Kidney glomerular epithelial cell (primary cell): ENCODE measurements around the gene KCNK5.

Experiments
- DNase-seq: peaks from one replicate; lab custom pipeline; 2025; lab: John Stamatoyannopoulos, UW

The KCNK5 gene

GRCh38 chr6:39215640-39216158 lies 13.6 kb downstream of the KCNK5 start:
- DNase-seq: no peak

DNA sequence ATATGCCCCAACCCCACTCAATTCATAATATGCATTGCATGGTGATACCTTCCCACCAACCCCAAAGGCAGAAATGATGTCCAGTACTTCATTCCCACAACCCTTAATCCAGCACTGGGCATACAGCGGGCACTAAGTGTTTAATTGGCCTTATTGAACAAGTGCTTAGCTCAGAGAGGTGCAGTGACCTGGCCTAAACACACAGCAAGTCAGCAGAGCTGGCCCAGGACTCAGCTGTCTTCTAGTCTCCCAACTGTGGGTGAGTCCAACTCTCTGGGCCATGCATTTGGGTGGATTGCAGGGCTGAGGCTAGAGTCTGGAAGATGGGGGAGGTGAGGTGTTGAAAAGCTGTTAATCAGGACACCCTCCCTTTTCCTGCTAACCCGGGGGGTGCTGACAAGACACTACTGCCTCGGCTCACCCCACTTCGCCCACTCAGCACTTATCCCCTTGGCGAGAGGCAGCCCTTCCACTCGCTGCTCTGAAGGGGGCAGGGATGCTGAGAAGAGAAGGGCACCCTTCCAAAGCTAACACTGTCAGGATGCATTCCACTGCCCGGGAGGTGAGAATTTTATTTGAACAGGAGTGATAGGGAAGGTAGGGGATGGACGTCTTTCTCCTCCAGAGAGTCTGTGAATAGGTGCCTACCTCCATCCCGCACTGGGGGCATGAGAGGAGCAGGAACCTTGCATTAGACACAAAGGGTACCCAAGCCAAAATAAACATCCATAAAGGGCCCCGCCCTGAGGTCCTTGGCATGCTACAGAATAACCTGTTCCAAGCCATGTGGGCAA lies 14.2 kb downstream of the KCNK5 start:
- DNase-seq: peak; percentile 88

- no peak for DNase-seq
Measured at GRCh38 chr6:39214120-39214813, 15.0 kb downstream of the KCNK5 start.

GRCh38 chr6:39213195-39213920 lies 15.9 kb downstream of the KCNK5 start:
- DNase-seq: no peak

DNA sequence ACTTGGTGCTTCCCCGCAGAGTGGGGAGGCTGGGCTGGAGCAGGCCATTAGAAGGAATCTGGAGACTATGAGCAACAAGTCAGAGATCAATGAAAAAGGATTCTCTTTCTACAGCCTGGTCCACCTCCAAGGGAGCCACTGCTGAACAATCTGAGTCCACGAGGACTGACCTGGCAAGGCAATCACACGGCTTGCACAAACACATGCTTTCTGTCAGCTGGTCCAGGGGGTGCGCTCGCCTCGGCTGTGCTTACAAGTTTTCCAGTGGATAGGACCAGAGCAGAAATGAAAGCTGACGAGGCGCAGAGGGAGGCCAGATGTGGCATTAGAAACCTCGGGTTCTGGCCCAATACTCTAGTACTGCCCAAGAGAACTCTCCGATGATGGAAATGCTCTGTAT lies 18.1 kb downstream of the KCNK5 start:
- DNase-seq: no peak

DNA sequence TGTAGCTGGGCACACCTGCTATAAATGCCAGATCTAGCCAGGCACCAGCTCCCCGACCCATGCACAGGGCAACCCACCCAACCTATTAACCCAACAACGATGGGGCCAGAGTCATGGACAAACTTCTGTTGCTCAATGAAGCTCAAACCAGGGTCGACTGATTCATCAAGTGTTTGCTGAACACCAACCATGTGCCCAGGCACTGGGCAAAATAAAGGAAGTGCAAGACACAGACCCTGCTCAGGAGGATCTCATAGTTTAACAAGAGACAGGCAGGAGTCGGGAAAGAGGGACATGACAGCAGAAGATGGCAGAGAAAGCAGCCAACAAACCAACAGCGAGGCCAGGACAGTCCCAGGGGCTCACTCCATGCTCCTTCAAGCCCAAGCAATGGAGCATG lies 18.8 kb downstream of the KCNK5 start:
- DNase-seq: no peak

DNA sequence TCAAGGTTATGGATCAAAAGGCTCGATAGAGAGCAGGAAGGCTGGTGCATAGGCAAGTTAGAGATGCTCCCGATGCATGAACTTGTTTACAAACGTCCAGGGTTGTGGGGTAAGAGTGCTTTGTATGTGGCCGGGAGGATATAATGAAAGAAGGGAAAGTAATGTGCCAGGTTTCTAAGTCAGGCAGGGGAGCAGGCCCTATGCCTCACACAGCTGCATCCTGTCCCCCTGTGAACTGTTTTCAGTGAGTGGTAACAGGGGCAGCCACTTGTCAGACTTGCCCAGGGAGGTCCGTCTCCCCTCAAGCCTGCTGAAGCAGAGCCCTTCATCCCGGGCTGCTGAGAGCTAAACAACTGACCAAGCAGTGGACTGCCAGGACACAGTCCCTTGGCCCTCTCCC lies 19.4 kb downstream of the KCNK5 start:
- DNase-seq: no peak

DNA sequence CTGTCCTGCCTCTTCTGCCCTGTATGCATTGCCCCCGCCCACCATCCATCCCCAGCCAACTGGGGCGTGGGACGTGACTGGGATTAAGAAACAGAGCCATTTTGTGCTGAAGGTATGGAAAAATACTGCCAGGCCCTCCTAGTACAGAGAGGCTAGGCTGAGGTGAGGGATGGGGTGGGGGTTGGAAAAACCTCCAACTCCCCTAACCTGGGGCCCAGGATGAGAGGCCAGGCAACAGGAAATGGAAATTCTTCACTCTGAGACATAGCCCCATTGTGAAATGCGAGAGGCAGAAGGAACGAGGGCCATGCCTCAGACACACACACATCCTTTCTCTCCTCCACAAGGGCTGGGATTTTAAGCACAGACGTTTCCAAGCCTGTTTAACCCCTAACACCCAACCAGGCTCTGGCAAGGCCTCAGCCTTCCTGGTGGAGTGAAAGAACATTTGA lies 19.9 kb downstream of the KCNK5 start:
- DNase-seq: no peak

DNA sequence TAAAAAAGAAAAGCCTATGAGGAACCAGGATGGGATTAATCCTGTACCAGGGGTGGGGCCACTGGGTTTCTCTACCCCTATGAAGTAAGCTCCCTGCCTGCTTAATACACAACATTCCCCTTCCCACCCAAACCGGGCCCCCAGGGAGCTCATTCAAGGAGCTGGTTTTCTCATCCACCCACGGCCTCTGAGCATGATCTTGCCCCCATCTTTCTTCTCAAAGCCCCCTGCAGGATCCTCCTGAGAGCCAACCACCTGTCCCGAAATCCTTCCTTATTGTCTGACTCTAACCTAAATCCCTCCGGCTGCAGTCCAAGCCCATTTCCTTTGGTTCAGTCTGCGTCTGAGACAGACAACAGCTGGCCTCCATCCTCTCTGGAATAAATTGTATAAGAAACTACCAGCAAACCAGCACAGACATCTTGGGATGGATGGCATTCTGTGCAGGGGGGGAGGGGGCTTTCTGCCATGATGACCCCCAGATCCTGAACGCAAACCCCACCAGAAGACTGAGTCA lies 21.0 kb downstream of the KCNK5 start:
- DNase-seq: no peak

DNA sequence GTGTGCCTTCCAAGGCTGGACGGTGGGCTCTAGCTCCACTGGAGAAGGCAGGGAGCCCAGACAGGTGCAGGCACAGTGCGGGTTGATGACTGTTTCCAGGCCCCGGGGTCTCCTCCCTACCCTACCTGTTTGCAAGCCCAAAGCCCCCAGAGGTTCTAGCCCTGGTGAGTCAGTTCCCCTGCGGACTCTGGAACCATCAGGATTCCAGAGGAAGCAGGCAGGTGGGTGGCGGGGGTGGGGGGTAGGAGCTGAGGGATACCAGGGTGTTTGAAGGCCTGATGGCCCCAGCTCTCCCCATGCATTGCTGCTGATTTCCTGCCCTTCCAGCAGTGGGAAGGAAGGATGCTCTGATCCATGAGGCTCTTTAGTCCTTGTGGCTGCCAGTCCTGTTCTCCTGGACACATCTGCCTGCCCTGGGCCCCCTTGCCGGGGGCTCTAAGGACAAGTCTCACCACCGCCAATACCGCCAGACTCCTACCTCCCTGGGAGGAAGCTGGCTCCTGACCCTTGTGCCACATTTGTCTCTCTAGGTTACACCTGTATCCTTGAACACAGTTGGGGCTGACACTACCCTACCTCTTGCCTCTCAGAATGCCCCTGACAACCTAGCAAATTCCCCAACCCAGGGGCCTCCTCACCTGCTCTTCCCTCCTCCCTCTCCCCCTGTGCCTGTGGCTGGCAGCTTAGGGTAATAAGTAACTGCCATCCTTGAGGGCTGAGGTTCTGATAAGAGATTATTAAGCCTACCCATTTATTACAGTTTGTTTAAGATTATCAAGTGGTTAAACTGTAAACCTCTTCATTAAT lies 21.7 kb downstream of the KCNK5 start:
- DNase-seq: no peak

DNA sequence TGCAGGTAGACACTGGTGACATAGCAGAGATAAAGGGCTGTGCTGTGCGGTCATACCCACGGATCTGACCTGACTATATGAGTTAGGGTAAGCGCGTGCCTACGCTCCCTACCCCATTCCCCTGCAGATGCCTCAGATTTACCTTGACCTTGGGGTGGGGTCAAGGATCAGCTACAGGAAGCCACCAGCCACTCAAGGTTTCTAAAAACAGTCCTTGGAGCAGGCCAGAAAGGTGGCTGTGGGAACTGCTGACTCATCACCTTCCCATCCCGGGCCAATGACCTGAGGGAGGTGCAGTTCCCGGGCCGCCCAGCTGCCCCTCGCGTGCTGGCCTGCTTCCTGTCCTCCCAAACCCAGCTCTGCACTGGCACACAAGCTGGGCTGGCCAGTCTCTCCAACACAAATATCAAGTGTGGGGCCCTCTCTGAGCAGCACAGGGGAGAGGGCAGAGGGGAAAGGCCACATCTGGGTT lies 23.0 kb downstream of the KCNK5 start:
- DNase-seq: no peak

DNA sequence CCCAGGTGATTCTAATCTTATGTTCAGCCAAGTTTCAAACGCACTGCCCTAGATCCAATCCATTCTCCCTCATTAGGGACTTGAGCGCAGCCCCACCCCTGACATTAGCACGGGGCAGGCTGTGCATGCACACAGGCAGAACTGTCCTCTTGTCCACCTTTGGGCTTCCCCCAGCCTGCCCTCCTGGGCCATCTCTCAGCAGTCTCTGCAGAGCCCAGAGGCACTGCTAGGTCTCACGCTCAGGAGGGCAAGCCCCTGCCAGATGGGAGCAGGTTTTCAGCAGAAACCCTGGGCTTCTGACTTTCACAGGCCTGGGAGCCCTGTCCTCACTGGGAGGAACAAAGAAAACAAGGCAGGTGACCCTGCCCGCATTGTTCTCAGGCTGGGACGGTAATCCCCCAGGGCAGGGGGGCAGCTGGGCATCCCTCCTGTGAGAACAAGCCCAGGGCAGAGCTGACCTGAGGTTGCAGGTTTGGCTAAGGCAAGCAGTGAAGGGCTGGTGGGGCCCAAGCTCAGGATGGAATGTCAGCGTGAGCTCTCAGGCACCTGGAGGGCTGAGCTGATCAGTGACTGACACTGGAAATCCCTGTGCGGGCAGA lies 24.5 kb downstream of the KCNK5 start:
- DNase-seq: no peak

DNA sequence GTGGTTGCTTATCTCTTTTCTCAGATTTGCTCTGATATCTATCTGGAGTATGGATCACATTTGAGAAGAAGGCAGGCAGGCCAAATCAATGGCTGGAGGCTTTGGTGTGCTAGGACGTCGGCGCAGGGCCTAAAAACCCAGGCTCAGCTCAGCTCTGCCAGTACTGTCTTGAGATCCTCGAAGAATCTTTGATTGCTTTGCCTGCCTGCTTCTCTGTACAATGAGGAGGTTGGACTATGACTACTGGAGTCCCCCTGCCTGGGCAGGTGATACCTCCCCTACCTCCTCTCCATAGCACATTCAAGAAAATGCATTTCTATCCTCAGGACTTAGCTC lies 25.1 kb downstream of the KCNK5 start:
- DNase-seq: no peak

- peak; percentile 39 for DNase-seq
Measured at GRCh38 chr6:39203436-39204159, 25.7 kb downstream of the KCNK5 start.

DNA sequence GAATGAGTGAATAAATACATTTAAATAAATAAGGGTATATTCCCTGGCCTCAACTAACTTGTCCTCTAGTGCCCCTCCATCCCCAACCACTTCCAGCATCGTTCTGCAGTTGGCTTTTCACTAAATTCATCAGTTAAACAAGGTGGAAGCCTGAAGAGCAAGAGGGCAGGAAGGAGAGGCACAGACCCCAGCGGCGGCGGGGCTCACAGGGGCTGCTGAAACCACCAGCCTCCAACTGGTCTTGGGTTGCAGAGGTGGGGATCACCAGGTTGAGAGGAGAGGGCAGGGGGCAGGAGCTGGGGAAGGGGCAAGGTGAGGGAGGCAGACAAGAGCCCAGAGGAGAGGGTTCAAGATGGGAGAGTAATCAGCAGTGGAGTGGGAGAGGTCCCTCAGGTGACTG lies 27.1 kb downstream of the KCNK5 start:
- no peak for DNase-seq

GRCh38 chr6:39200498-39201020 lies 28.7 kb downstream of the KCNK5 start:
- no peak for DNase-seq

GRCh38 chr6:39199976-39200375 lies 29.3 kb downstream of the KCNK5 start:
- DNase-seq: no peak

DNA sequence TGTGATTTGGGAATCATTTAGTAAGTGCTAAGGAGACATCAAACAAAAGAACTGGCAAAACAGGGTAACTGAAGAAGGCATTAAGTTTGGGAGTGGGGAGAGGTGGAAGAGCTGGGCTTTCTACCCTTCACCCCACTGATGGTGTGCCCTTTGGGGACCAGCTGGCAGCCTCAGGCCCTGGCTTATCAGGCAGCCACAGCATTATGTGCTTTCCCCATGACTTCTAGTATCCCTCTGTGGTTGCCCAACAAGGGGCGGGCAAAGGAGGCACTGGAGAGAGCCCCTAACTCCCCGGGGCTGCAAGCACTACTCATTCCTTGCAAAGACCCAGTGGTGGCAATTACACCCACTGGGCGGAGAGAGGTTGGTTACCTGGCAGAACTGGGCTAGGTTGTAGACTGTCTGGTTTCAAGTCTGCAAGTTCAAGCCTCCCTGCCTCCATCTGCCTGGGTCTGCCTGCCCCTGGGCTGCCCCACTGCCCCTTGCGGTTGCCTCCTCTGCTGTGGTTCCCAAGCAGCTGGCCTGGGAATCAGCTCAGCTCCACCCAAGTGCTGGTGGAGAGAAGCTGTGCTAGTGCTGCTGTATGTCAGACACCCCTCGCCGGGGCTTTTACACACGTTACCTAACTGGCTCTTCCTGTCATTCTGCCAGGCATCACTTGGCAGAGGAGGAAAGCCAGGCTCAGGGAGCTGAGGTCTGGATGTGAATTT lies 29.9 kb downstream of the KCNK5 start:
- DNase-seq: no peak

DNA sequence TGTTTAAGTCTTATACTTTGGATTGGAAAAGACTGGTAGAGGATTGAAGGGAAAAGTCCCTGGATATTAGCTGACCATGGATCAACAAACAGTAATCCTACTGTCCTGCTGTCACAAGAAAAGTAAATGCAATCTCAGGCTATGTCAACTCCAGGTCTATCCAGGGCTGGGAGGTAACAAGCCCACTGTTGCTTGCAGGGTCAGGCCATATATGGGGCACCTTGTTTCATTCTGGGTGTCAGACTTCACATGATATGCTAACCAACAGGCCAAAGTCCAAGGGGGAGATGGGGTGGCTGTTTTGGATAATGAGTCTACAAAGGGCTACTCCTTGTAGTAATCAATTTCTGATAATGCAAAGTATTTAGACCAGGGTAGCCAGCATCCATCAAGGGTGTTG lies 30.7 kb downstream of the KCNK5 start:
- no peak for DNase-seq
